Prostate gland (tissue), 2 donors: ENCODE data around the gene ILK. TPM values are rescaled to one million over a fixed set of nuclear protein-coding genes. Genes with fewer than 3 reads are reported as not detected.

Experiments used
- DNase-seq: peaks from one replicate; pipeline ENCODE4 v3.0.0-alpha.2; 2019; ENCODE audit warnings: low spot score
- H3K27ac ChIP-seq, 2 donors: fragments of 200-600 bp; sonication (generic); 2 replicates each; pipeline ENCODE4 v1.5.1; 2017 to 2019
- H3K27me3 ChIP-seq: fragments of 200-600 bp; sonication (generic); replicated peaks from 2 replicates; pipeline ENCODE4 v1.5.1; 2019; ENCODE audit not compliant: insufficient read depth
- H3K36me3 ChIP-seq, 2 donors: fragments of 200-600 bp; sonication (generic); 1 replicate in 1 of 2; 2 replicates in 1 of 2; pipeline versions ENCODE4 v1.5.1 to v1.8.1; 2017 to 2019
- H3K4me1 ChIP-seq: fragments of 200-600 bp; sonication (generic); replicated peaks from 2 replicates; pipeline ENCODE4 v1.5.1; 2019
- H3K4me3 ChIP-seq, 2 donors: fragments of 200-600 bp; sonication (generic); 2 replicates each; pipeline ENCODE4 v1.5.1; 2017 to 2019
- H3K9me3 ChIP-seq: fragments of 200-600 bp; sonication (generic); 2 replicates; pipeline ENCODE4 v1.5.1; 2017
- CTCF ChIP-seq, 4 experiments: fragments of 200-600 bp in 2 of 4; fragments of 450-650 bp in 2 of 4; sonication (generic) in 2 of 4; IDR thresholded peaks; 1 replicate in 3 of 4; 2 replicates in 1 of 4; pipeline ENCODE4 v1.5.1; 2016 to 2019; ENCODE audit warnings: antibody characterized with exemption in 4 of 4, mild to moderate bottlenecking in 2 of 4, moderate library complexity in 2 of 4
- POLR2A ChIP-seq: fragments of 450-650 bp; IDR thresholded peaks from one replicate; pipeline ENCODE4 v1.6.1; 2016; ENCODE audit warnings: antibody characterized with exemption, mild to moderate bottlenecking
- POLR2AphosphoS5 ChIP-seq: sonication (generic); formaldehyde crosslinking; IDR thresholded peaks from one replicate; pipeline ENCODE4 v1.6.1; 2017; ENCODE audit warnings: antibody characterized with exemption
- WGBS: methylation state at CpG from one replicate; pipeline ENCODE4 v1.1.5; 2018; 5-methylcytosine and 5-hydroxymethylcytosine counted together
- intact Hi-C: fragments of 100-400 bp; cut with DNase I; formaldehyde crosslinking; loops from one replicate; pipeline ENCODE4 v1.14.2; 2022
- total RNA-seq, 2 donors: library from RNA; depleted of rRNA; stranded (reverse); fragments of >200 nt; gene quantifications; one replicate each; pipeline ENCODE4 v1.1.0, GENCODE V29; 2016

The ILK gene
- total RNA-seq, 2 donors from 2014 or later, result 172 to 195 TPM

GRCh38 chr11:6635082-6635932 is 31.7 kb downstream of the ILK start:
- peaks cover 0 to 1% of the 10 kb centered on the region in 2 donors for H3K36me3 ChIP-seq
- H3K9me3 ChIP-seq, result no peaks in the 10 kb centered on the region
- no peak overlapping the region for H3K27ac ChIP-seq
- DNase-seq, result no peak
- TF ChIP-seq CTCF (IDR thresholded peaks at IDR 0.05) (no peak), POLR2A (no peak), POLR2AphosphoS5 (no peak)
- no peaks in the 10 kb centered on the region for H3K4me1 ChIP-seq
- no peak overlapping the region for H3K4me3 ChIP-seq
- no peaks in the 10 kb centered on the region for H3K27me3 ChIP-seq
- intact Hi-C loops, result no loop called here
- WGBS, result 51% methylated on average over 10 of the region's 10 CpGs

GRCh38 chr11:6636480-6636879 is 32.9 kb downstream of the ILK start:
- Histone ChIP-seq H3K27me3 (no peaks in the 10 kb centered on the region), H3K9me3 (no peaks in the 10 kb centered on the region), H3K27ac (no peak overlapping the region), H3K4me3 (no peak overlapping the region), H3K4me1 (no peaks in the 10 kb centered on the region), H3K36me3 (peaks cover 0 to 6% of the 10 kb centered on the region in 2 donors)
- 88% methylated on average over 3 of the region's 3 CpGs for WGBS
- intact Hi-C loops, result no loop called here
- TF ChIP-seq POLR2AphosphoS5, result no peak
- TF ChIP-seq POLR2A, result no peak
- TF ChIP-seq CTCF (IDR thresholded peaks at IDR 0.05), result no peak
- no peak for DNase-seq

- H3K27me3 ChIP-seq, result no peaks in the 10 kb centered on the region
- no peaks in the 10 kb centered on the region for H3K4me1 ChIP-seq
- WGBS, result 25% methylated on average over 3 of the region's 3 CpGs
- intact Hi-C loops, result no loop called here
- H3K9me3 ChIP-seq, result no peaks in the 10 kb centered on the region
- H3K27ac ChIP-seq, result no peak overlapping the region
- peaks cover 0 to 6% of the 10 kb centered on the region in 2 donors for H3K36me3 ChIP-seq
- no peak for DNase-seq
- TF ChIP-seq POLR2A (no peak), CTCF (IDR thresholded peaks at IDR 0.05) (no peak), POLR2AphosphoS5 (no peak)
- H3K4me3 ChIP-seq, result no peak overlapping the region
Measured at GRCh38 chr11:6637871-6638270, 34.3 kb downstream of the ILK start.

GRCh38 chr11:6638429-6638828 is 34.9 kb downstream of the ILK start:
- Histone ChIP-seq H3K27me3 (no peaks in the 10 kb centered on the region), H3K9me3 (no peaks in the 10 kb centered on the region), H3K4me1 (no peaks in the 10 kb centered on the region), H3K27ac (no peak overlapping the region), H3K4me3 (no peak overlapping the region), H3K36me3 (peaks cover 0 to 6% of the 10 kb centered on the region in 2 donors)
- 63% methylated on average over 4 of the region's 4 CpGs for WGBS
- no peak for DNase-seq
- intact Hi-C loops, result no loop called here
- no peak for TF ChIP-seq POLR2A
- TF ChIP-seq POLR2AphosphoS5, result no peak
- no peak for TF ChIP-seq CTCF (IDR thresholded peaks at IDR 0.05)
